GM12892 (cell line): ENCODE data around the gene APBA2. TPM values are rescaled to one million over a fixed set of nuclear protein-coding genes. Genes with fewer than 3 reads are reported as not detected.
"Not testable (repeated sequence)": the region's sequence is repeated elsewhere in the genome, so short reads cannot be mapped to it uniquely, and the experiment has no call there.

Source experiments
- DNase-seq: peaks from one replicate; pipeline ENCODE4 v3.0.0; 2011; ENCODE audit not compliant: insufficient read length
- FAIRE-seq: peaks from 2 replicates; lab custom pipeline; 2011; peaks lifted over from hg19 to GRCh38; lab: Jason Lieb, UNC
- POLR2A ChIP-seq: IDR thresholded peaks from 2 replicates; pipeline ENCODE4 v1.6.1; 2011; ENCODE audit warnings: low read depth, low read length, control low read depth
- POLR2AphosphoS5 ChIP-seq: IDR thresholded peaks from 2 replicates; pipeline ENCODE4 v1.6.1; 2011; ENCODE audit warnings: low read depth, low read length, control low read depth
- TAF1 ChIP-seq: IDR thresholded peaks from 2 replicates; pipeline ENCODE4 v1.6.1; 2011; ENCODE audit warnings: low read depth, mild to moderate bottlenecking, control low read depth, low read length, borderline replicate concordance
- polyA plus RNA-seq: library from polyadenylated mRNA; unstranded; fragments of >200 nt; gene quantifications from one replicate; pipeline ENCODE4 v1.2.1, GENCODE V29; 2012; ENCODE audit warnings: missing spikeins, inconsistent platforms; ENCODE audit not compliant: missing spikeins

APBA2 gene
- polyA plus RNA-seq, result not detected

DNA sequence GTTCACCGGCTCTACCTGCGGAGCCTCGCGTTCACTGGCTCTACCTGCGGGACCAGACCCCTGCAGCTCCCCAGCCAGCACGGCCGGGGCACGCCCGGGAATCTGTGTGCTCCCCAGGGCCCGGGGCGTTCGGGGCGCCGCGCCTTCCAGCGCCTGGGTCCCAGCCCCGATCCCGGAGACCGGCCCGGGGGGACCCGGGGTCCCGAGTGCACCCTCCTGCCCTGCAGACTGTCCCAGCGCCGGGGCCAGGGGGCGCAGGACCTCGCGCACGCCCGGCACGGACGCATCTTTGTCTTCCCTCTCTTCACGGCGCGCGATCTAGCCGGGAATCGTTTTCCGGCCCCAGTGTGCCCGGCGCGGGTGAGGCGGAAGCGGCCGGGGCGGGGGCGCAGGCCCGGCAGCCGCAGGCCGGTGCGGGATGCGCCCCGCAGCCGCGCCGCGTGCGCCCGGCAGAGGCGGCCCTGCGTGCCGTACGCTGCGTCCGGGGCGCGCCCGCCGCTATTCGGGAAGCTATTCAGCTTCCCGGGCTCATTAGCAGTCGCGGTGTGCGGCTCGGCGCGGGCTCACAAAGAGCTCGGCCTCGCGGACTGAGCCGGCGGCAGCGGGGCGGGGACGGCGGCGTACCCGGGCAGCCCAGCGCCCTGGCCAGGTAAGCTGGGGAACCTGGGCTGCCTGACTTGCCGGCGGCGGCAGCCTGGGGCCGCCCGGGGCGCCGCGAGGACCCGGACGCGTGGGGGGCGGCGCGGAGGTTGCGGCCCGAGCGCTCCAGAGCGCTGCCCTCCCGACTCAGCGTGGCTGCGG is at the start of gene APBA2:
APBA2 (plus strand) TSS at position 345 of the 801 bp plus-strand sequence. CDS start 167,911 bp downstream, outside the sequence.
- TF ChIP-seq TAF1 (no peak), POLR2A (no peak), POLR2AphosphoS5 (no peak)
- DNase-seq (no peak), FAIRE-seq (no peak)

GRCh38 chr15:28840285-28840684 is 45.5 kb upstream of the APBA2 start:
- not testable (repeated sequence) for FAIRE-seq, DNase-seq

DNA sequence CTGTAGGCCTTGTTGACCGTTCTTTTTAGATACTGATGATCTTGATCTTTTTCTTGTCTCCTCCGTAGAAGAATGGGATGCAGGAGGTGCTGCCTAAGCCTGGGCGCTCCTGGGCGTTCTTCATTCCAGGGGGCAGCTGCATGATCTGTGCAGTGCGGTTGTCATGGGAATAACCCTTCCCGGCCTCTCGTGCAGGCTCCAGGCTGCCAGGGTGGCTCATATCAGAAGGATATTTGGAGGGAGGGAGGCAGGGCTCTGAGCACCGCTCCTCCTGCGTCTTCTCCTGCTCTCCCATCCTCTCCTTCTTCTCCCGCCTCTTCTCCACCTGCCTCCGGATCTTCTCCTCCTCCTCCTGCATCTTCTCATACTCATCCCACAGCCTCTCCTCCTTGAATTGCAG is 43.6 kb upstream of the APBA2 start:
- FAIRE-seq, DNase-seq: not testable (repeated sequence)

- not testable (repeated sequence) for FAIRE-seq, DNase-seq
Measured at GRCh38 chr15:28843520-28843919, 42.3 kb upstream of the APBA2 start.

- not testable (repeated sequence) for DNase-seq, FAIRE-seq
Measured at GRCh38 chr15:28844147-28844546, 41.6 kb upstream of the APBA2 start.

DNA sequence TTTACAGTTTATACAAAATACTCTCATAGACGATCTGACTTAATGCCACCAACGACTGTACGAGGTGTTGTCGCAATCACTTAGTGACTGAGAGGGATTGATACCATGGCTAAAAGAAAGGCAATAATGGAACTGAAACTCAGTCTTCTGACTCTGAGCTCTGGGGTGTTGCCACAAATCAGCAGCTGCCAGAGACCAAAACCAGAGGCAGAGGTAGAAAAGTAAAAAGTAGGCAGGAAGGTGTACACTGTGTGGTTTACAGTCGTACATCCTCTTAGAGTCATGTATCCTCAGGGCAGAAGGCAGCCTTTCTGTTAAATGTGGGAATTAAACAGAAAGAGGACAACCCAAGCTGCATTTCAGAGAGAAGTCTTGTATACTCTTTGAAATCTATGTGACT is 38.5 kb upstream of the APBA2 start:
- not testable (repeated sequence) for DNase-seq, FAIRE-seq

- not testable (repeated sequence) for FAIRE-seq, DNase-seq
Measured at GRCh38 chr15:28847959-28848358, 37.8 kb upstream of the APBA2 start.

- not testable (repeated sequence) for FAIRE-seq, DNase-seq
Measured at GRCh38 chr15:28848521-28848920, 37.3 kb upstream of the APBA2 start, which contains the start of gene GOLGA6L7. Gene GOLGA6L7, minus strand, starts transcription at chr15:28848644. Its CDS starts 95 bp downstream, at chr15:28848549.

GRCh38 chr15:28849271-28849670 is 36.5 kb upstream of the APBA2 start:
- DNase-seq, FAIRE-seq: not testable (repeated sequence)

- not testable (repeated sequence) for FAIRE-seq
Measured at GRCh38 chr15:28849766-28850165, 36.0 kb upstream of the APBA2 start.

GRCh38 chr15:28853654-28854053 is 32.1 kb upstream of the APBA2 start:
- DNase-seq, FAIRE-seq: not testable (repeated sequence)

More at GRCh38 chr15:28849766-28850165, 36.0 kb upstream of the APBA2 start:
- not testable (repeated sequence) for DNase-seq

DNA sequence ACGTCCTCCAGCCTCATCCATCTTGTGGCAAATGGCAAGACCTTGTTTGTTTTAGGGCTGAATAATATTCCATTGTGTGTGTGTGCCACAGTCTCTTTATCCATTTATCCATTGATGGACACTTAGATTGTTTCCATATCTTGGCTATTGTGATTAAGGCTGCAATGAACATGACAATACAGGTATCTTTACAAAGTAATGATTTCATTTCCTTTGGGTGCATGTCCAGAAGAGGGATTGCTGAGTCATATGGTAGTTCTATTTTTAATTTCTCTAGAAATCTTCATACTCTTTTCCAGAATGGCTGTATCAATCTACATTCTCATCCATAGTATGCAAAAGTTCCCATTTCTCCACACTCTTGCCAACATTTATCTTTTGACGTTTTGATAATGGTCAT is 31.2 kb upstream of the APBA2 start:
- DNase-seq, FAIRE-seq: not testable (repeated sequence)

- no peak for FAIRE-seq
- no peak for DNase-seq
- no peak for TF ChIP-seq POLR2A
- no peak for TF ChIP-seq POLR2AphosphoS5
- TF ChIP-seq TAF1, result no peak
Measured at GRCh38 chr15:28861031-28861534, 24.7 kb upstream of the APBA2 start.

GRCh38 chr15:28861589-28862293 is 24.0 kb upstream of the APBA2 start:
- not testable (repeated sequence) for DNase-seq, FAIRE-seq
